TTC549 (cell line): Measurements from ENCODE around the gene CEP290.
A peak's percentile ranks its signal among the peaks of the same experiment; 100 is the strongest.
"Not testable (repeated sequence)": the region's sequence is repeated elsewhere in the genome, so short reads cannot be mapped to it uniquely, and the experiment has no call there.

Source experiments
- FAIRE-seq: peaks from 2 replicates; lab custom pipeline; 2012; peaks lifted over from hg19 to GRCh38; lab: Jason Lieb, UNC

CEP290 gene

GRCh38 chr12:88141425-88141773, 489 bp downstream of the CEP290 start:
- no peak for FAIRE-seq

- FAIRE-seq: not testable (repeated sequence)
These were observed 2.2 kb downstream of the CEP290 start for GRCh38 chr12:88139711-88140110.

DNA sequence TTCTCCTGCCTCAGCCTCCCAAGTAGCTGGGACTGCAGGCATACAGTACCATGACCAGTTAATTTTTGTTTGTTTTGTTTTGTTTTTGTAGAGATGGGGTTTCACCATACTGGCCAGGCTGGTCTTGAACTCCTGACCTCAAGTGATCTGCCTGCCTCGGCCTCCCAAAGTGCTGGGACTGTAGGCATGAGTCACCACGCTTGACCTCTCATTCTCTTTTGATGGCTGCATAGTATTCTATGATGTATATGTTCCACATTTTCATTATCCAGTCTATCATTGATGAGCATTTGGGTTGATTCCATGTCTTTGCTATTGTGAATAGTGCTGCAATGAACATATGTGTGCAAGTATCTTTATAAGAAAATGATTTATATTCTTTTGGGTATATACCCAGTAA, 8.7 kb downstream of the CEP290 start:
- not testable (repeated sequence) for FAIRE-seq

- no peak for FAIRE-seq
These were observed 9.5 kb downstream of the CEP290 start for GRCh38 chr12:88132392-88132791.

DNA sequence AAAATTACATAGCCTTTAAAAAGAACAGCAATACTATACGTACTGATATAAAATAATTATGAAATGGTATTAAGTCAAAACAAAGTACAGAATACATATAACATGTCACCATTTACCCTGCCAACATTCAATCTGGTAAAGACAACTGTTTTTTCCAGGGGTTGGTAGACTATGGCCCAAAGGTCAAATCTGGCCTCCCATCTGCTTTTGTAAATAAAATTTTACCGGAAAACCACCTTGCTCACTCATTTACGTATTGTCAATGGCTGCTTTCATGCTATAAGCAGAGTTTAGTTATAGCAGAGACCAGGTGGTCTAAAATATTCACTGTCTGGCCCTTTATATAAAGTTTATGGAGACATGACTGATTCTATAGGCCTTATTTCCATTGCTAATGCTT, 14.0 kb downstream of the CEP290 start:
- no peak for FAIRE-seq

DNA sequence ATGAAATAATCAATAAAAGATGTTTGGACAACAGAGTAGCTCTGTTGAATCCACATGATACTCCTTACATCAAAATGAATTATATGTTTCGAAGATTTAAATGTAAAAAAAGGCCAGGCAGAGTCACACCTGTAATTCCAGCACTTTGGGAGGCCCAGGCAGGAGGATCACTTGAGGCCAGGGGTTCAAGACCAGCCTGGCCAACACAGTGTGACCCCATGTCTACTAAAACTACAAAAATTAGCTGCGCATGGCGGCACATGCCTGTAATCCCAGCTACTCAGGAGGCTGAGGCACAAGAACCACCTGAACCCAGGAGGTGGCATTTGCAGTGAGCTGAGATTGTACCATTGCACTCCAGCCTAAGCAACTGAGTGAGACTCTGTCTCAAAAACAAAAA, 14.8 kb downstream of the CEP290 start:
- no peak for FAIRE-seq

DNA sequence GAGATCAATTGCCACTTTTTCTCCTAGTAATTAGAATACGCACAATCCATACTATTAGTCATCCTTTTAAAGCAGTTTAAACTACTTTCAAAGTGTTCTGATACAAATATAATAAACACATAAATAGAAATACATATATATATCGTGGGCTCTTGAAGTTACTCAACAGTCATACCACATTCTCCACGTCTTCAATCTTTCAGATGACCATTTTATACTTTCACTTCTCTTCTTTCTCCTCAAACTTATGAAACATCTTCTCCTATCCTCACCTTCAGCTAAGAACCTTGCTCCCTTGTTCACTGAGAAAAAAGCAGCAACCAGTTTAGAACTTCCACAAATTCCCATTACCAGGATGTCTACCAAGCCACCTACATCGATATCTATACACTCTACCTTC, 19.2 kb downstream of the CEP290 start:
- no peak for FAIRE-seq

DNA sequence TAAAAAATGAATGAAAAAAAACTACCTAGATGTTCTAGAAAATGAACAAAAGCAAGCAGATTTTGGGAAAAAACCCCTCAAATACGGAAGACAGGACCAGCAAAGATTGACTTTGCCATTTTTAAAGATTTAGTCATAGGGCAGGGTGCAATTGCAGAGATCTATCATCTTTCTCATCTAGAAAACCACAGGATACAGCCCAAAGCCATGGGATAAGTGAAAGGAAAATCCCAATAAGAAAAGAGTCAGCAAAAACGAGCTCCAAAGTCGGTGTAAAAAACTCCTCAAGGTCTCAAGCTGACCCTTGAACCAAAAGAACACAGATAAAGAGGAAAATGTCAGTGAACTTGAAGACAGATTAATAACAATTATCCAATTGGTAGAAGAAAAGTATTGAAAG, 28.0 kb downstream of the CEP290 start:
- no peak for FAIRE-seq

GRCh38 chr12:88111074-88111652, 30.7 kb downstream of the CEP290 start:
- peak; percentile 80 for FAIRE-seq

- no peak for FAIRE-seq
These were observed 33.9 kb downstream of the CEP290 start for GRCh38 chr12:88108021-88108420.

DNA sequence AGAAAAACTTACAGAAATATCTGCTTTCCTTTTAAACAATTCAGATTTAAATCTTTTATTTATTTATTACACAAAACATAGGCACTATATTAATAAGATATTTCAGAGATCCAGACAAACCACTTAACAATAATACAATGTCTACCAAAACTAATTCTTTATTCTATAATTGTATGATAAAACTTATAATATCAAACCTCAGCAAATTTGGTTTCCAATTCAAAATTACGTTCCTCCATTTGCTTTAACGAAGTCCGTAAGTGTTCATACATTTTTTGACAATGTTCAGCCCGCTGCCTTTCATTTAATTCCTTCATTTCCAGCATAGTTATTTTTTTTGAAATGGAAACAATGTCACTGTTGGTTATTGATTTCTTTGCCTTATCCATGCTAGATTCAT, 48.3 kb downstream of the CEP290 start:
- no peak for FAIRE-seq

GRCh38 chr12:88092771-88093170, 49.1 kb downstream of the CEP290 start:
- peak; percentile 15 for FAIRE-seq

DNA sequence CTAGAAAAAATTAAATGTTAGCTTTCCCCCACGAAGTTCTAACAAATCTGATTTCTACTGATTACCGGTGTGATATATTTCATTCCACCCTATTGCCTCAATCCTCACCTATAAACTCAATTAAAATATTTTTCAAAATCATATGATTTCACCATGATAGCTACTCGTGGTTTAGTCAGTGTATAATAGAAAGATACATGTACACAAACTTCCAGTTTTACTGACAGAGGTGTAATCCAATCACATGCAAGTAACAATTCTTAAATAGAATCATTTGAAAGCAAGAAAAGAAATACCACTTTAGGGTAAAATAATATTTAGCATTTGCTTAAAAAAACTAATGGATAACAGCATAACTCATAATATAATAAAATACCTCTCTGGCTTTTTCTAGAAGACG, 57.7 kb downstream of the CEP290 start:
- FAIRE-seq: no peak

DNA sequence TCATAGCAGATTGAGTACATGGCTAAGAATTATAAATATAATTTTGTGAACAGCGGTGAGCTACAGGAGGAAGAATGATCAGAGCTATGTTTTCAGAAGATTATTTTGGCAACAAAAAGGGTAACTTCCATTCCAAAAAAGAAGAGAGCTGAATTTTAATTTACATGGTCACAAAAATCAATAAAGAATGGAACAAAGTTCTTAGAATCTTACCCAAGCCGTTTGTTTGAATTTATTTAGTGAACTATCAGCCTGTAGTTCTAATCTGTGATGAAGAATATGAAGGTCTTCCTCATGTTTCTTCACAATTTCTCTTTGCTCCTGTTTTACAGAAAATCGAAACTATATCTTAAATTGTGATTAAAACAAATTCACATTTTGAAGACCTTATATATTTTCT, 58.3 kb downstream of the CEP290 start:
- FAIRE-seq: no peak

DNA sequence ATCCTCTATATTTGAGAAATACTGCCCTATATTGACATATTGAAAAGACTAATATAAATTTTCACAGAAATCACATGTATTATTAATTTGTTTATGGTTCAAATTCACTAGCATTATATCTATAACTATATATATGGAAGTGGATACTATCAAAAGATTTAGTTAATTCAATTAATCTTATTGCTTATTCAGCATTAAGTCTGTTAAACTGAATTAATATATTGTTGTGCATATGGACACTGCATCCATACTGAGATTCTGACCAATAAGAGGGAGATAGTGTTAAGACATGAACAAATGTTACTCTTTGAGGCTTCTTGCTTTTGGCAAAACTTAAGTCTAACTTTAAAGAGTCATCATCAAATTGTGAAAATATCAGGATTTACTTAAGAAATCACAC, 60.6 kb downstream of the CEP290 start:
- FAIRE-seq: no peak

DNA sequence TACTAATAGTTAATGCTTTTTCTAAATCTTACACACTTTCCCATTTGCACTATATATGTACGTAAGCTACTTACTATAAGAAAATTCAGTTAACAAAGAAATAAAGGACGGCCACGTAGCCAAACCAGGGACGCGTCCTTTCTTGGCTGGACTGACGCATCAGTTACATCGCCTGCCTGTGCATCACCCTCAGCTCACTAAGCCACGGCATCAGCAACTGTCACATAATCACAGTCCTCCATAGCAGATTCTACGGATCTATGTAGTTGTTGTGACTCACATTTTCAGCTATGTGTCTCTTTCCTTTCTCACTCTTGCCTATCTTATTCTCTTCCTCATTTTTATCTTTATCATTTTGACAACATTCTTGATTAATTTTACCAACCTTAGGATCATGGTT, 74.6 kb downstream of the CEP290 start:
- FAIRE-seq: no peak

DNA sequence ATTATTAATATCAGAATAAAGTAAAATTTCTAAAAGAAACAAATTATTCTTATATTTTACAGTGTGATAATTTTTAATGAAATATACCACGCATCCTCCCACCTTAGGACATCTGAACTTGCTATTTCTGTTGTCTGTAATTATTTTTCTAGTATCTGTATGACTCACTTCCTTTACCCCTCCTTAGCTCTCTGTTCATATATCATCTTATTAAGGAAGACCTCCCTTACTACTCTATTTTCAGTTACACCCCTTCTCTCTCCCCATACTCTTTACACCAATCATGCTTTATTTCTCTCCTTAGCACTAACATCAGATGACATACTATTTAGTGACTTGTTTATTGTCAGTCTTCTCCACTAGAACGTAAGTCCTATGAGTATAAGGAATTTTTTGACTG, 78.5 kb downstream of the CEP290 start:
- no peak for FAIRE-seq

DNA sequence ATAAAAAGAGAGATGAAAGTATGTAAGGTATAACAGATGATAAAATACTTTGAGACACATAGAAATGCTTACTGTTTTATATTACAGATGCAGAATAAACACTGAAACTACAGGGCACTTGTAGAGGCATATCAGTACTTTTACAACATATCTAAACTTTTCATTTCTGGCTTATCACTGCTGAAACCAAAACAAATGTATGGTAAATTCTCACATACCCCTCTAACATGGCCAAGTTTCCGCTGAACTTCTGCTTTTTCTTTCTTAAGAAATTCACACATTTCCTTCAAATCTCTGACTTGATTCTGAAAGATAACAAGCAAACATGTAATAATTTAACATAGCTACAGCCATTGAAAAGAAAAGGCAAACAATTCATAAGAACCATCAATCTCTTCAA, 79.4 kb downstream of the CEP290 start:
- no peak for FAIRE-seq

- no peak for FAIRE-seq
These were observed 83.2 kb downstream of the CEP290 start for GRCh38 chr12:88058719-88059077.

- no peak for FAIRE-seq
These were observed 83.7 kb downstream of the CEP290 start for GRCh38 chr12:88057994-88058718.

DNA sequence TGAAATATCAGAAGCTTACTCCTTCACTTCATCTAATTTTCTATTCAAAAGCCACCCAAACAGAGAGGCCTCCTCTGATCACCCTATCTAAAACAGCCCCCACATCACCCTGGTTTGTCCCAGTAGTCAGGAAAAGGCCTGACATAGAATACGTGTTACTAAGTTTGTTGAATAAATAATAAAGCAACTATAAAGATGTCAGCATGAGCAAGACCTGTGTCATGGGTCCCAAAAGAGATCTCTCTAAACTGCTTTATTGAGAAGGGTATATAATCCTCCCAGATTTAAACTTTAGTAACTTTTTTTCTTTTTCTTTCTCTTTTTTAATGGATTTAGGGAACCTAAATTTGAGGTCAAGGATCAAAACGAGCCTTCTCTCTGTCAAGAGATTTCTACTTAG, 85.3 kb downstream of the CEP290 start:
- no peak for FAIRE-seq

- FAIRE-seq: peak; percentile 86
These were observed 89.2 kb downstream of the CEP290 start for GRCh38 chr12:88052686-88053085.

GRCh38 chr12:88044035-88044434, 97.9 kb downstream of the CEP290 start:
- FAIRE-seq: no peak

DNA sequence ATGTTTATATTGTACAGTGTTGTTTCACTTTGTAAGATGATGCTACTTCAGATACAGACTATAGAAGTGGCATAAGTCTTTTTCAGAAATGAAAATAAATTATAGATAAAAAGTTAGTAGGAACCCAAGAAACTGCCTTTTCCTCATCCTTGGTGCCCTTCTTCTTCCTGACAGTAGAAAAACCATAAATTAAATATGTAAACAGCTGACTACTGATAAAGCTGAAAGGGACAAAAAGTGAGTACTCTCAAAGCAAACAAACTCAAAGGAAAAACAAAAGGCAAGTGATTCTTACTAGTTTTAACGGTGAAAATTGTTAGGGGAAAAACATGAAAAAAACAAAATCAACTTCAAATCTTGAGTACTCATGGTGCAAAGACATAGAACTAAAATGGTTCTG, 104.1 kb downstream of the CEP290 start:
- no peak for FAIRE-seq
